Fibroblast of skin of right biceps (primary cell): ENCODE data around the gene FARP1.

Experiments
- DNase-seq: peaks from one replicate; pipeline ENCODE4 v3.0.0-alpha.2; 2013

FARP1 gene

DNA sequence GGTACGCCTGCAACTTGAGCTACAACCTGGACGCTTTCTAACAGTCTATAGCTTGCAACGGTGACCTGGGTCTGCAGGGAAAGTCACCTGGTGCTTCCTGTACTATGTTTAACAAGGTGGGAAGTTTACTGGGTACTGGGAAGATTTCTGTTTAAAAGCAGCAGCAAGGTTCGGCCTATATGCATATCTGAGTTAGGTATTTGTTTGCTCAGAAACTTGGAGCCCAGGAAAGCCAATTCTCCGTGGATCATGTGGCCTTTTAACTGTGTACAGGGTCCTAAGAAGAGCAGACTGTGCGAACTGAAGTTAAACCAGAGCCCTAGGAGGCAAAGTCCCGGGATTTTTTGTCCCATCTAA, 330.9 kb downstream of the FARP1 start:
- no peak for DNase-seq

- no peak for DNase-seq
These were observed 331.4 kb downstream of the FARP1 start for GRCh38 chr13:98474292-98474691.

GRCh38 chr13:98474761-98475160, 331.9 kb downstream of the FARP1 start:
- DNase-seq: no peak

DNA sequence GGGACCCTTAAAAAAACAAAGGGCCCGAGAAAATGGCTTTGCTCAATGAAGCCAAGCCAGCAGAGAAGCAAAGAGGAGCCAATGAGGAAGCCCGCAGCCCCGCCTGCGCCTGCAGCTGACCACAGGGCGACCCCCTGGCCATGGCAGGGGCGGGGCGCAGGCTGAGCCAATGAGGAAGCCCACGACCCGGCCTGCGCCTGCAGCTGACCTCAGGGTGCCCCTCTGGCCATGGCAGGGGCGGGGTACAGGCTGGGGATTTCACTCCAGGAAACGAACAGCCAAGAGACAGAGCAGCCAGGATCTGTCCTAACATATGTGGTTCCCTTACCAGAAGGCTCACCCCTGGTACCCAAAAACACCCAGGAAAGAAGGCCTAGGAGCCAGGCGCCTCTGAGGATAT, 332.6 kb downstream of the FARP1 start:
- no peak for DNase-seq

GRCh38 chr13:98476106-98476505, 333.2 kb downstream of the FARP1 start:
- no peak for DNase-seq

DNA sequence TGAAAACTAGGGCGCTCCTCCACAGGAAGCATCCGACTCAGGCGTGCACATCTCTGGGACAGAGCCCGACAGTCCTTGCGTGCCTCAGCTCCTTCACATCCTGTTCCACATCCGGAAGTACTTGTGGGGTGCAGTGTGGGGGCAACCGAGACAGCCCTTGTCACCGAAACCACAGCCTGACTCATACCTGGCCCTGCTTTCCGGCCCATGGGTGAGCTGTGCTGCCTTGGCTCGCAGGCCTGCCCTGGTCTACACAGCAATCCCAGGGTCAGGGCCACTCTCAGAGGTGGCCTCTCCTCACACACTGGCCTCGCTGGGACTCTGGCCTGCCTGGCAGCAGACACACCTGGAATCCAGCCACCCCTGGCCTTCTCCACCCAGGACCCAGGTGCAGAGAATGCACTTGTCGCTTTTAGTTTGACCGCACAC, 333.7 kb downstream of the FARP1 start:
- DNase-seq: peak; percentile 94

GRCh38 chr13:98478189-98479129, 335.6 kb downstream of the FARP1 start:
- DNase-seq: peak; percentile 42

DNA sequence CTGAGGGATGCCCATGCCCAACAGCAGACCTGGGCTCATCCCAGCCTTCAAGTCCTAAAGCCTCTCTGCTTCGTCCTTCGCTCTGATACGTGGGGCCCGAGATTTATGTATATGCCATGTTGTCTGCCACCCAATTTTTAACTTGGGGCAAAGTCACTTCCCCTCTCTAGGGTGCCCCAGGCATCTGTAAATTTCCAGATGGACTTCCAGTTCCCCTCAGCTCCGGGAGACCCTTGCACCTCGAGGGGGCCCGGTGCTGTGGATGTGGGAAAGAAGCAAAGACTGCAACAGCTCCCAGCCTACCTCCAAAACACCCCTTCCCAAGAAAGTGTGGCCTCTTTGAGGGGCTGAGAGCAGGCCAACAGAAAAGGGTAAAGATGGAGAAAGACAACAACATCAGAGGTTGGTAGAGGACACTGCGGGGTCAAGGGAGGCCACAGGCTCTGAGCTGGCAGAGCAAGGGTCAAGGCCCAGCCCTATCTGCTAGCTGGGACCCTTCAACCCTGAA, 336.7 kb downstream of the FARP1 start:
- no peak for DNase-seq

DNA sequence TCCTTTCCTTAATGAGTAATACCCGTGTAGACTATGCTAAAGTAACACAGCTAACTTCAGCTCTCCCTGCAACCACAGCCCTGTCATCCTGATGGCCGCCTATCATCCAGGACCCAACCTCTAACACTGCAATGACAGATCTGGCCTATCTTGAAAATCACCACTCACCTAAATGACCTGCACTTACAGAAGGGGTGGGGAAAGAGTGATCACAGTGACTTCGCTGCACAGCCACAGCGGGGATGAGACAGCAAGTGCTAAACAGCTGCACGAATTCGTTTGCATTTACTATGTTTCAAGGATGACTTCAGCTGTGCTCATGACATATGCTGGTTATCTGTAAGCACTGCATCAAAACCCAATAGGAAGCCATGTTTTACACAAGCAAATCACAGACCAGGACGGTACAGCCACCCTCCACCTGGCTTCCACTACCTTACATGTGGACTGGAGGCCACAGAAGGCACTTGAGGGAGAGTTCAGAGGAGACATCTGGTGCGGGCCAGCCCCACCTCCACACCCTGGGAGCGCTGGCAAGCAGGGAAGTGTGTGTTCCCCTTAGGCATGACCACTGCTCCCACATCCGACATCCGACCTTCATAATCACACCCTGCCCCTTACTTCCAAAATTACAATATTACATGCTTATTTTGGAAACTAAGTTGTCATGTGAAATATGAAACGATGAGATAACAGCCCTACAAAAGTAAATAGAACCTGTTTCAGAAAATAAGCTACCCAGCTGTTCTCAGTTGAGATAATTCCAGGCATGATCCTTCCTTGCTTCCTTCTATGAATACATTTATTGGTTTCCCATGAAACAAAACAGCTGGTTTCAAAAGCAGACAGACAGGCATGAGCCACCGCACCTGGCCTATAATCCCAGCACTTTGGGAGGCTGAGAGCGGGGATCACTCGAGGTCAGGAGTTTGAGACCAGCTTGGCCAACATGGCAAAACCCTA, 338.3 kb downstream of the FARP1 start:
- DNase-seq: peak; percentile 20

GRCh38 chr13:98482476-98483444, 339.9 kb downstream of the FARP1 start:
- peak; percentile 32 for DNase-seq

GRCh38 chr13:98483601-98484288, 340.9 kb downstream of the FARP1 start:
- DNase-seq: peak; percentile 51

- DNase-seq: peak; percentile 93
These were observed 341.7 kb downstream of the FARP1 start for GRCh38 chr13:98484289-98485219.

- no peak for DNase-seq
These were observed 342.7 kb downstream of the FARP1 start for GRCh38 chr13:98485561-98485960.

GRCh38 chr13:98486412-98486811, 343.5 kb downstream of the FARP1 start:
- DNase-seq: no peak

DNA sequence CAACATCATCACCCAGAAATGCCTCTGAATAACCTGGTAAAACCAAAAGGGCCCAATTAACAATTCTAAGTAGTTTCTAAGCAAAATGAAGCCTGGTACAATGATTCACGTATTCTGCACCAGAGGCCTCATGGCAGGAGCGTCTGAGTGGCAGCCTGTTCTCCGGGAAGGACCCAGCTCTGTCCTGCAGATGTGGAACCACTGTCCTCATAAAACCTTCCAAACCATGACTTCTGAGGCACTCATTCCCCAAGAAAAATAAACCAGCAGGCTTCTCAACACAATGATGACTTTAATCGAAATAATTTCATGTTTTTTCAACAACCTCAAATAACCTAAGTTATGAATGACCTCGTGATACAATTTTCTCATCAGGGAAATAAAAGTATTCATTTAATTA, 344.1 kb downstream of the FARP1 start:
- no peak for DNase-seq

DNA sequence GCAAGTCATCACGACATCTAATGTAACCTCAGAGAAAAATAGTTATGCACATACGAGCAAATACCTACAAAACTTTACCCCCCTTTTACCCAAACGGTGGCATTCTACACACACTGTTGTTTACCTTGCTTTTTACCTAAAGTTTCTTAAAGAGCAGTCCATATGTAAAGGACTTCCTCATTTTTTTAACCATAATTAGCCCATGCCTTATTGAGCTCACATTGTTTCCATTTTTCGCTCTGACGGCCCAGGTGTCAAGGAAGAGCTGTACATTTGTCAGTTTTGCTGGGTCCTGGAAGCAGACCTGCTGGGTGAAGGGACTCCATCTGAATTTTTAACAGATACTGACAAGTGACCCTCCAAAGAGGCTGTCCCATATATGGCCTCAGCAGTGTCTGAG, 344.6 kb downstream of the FARP1 start:
- DNase-seq: no peak

GRCh38 chr13:98488736-98489135, 345.8 kb downstream of the FARP1 start:
- no peak for DNase-seq

DNA sequence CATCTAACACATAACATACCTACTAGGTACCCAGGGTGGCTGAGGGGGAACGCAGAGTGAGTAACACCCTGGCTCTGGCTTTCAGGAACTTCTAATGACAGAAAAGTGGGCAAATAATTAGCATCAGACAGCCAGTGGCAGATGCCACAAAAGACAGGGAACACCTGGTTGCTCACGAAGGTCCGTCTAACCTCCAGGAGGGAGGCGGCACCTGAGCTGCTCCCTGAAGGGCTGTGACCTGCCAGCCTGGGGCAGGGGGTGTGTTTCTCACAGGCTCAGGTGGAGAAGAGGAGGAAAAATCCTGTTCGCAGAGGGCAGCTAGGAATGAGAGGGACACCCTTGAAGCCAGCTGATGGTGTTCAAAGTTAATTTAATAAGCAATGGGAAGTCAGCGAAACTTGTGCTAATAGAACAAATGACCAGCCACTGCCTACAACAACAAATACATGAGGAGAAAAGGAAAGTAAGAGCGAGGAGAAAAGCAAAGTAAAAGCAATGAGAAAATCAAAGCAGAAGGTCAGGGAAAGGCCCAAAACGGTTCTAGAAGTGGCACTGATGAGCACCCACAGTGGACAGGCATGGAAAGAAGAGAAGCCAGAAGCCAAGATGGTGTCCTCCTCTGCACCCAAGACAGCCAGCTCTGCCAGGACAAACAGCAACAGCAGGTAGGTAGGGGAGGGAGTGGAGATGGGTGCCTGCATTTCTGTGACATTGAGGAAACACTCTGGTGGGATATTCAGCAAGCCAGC, 346.7 kb downstream of the FARP1 start:
- no peak for DNase-seq

DNA sequence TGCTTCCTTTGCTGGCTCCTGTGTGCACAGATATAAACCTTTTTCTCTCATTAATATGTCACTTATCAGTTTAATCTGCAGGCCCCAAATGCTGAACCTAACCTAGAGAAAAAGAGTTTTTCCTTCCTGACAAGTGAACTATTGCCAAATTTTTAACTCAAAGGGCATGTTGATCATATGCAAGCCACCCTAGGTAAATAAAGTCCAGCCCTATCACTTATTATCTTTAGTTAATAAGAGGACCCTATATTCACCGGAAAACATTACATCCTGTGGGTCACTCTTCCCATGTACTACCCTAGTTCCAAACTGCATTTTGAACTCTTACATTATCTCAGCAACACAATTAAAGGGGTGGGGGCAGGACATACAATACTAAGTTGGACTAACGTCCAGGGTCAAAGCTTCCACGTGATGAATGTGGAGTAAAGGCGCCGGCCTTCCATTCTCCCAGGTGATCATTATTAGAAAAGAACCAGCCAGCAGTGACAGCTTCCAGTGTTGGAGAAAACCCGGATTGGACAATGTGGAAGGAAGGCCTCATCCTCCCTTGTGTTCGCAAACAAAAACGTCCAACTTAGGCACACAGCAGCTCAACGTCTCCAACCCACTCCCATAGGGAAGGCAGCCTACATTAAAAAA, 347.4 kb downstream of the FARP1 start:
- no peak for DNase-seq
